ENCODE measurements around the gene ABCC8.

DNA sequence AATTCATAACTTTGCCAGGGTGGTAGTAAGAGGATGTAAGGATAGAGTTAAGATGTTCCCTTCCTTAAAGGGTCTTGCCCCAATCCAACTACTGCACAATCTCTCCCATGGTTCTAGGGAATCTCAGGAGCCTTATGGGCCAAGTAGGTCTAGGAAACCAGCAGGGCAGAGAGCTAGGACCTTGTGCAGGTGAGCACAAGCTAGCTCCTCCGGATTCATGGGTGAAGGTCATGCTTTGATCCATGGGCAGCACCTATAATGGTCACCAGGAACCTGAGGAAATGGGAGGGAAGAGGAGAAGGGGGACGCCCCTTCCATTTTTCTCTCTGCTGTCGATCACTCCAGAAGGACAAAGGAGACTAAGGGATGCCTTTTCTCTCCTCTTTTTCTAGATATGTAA is 105.0 kb downstream of the ABCC8 start:
- TF ChIP-seq GATA2 (IDR thresholded peaks at IDR 0.05; ENCODE audit: low read depth, low read length) (no peak), GATA3 (IDR thresholded peaks at IDR 0.05; ENCODE audit: low read depth, low read length) (no peak)
